ENCODE measurements around the gene ARL14. TPM values are rescaled to one million over a fixed set of nuclear protein-coding genes. Genes with fewer than 3 reads are reported as not detected.

ARL14 gene
- total and polyA plus RNA-seq, 11 donors = not detected

DNA sequence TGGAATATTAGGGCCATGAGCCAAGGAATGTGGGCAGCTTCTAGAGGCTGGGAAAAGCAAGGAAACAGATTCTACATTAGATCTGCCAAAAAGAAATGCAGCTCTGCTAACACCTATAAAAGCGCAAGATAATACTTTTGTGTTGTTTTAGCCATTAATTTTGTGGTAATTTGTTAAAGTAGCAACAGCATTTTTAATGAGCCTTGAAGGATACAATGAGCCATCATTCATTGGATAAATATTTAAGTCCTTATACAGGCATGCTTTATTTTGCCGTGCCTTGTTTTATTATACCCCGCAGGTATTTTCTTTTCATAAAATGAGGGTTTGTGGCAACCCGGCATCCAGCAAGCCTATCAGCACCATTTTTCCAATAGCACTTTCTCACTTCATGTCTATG, 15.0 kb downstream of the ARL14 start:
- no peak for ATAC-seq
- H3K4me3 ChIP-seq = no peak overlapping the region
- DNase-seq = no peak
- no peak for TF ChIP-seq POLR2A (IDR thresholded peaks at IDR 0.05)
- TF ChIP-seq, protein P1, sequence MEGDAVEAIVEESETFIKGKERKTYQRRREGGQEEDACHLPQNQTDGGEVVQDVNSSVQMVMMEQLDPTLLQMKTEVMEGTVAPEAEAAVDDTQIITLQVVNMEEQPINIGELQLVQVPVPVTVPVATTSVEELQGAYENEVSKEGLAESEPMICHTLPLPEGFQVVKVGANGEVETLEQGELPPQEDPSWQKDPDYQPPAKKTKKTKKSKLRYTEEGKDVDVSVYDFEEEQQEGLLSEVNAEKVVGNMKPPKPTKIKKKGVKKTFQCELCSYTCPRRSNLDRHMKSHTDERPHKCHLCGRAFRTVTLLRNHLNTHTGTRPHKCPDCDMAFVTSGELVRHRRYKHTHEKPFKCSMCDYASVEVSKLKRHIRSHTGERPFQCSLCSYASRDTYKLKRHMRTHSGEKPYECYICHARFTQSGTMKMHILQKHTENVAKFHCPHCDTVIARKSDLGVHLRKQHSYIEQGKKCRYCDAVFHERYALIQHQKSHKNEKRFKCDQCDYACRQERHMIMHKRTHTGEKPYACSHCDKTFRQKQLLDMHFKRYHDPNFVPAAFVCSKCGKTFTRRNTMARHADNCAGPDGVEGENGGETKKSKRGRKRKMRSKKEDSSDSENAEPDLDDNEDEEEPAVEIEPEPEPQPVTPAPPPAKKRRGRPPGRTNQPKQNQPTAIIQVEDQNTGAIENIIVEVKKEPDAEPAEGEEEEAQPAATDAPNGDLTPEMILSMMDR (IDR thresholded peaks at IDR 0.05) = no peak
- H3K9me3 ChIP-seq = no peaks in the 10 kb centered on the region
- 95 to 98% (median 95%) methylated on average over 4 of the region's 4 CpGs for WGBS, 4 donors
- H3K27me3 ChIP-seq = no peaks in the 10 kb centered on the region
- intact Hi-C loops (cut with DNase I) = loop anchor here in 2 of 10 donors (10.0 kb wide), 2 partner anchors 107 to 723 kb away; no protein-coding TSS in a partner anchor
- no peaks in the 10 kb centered on the region for H3K4me1 ChIP-seq
- no peaks in the 10 kb centered on the region for H3K36me3 ChIP-seq
- no peak overlapping the region for H3K27ac ChIP-seq

DNA sequence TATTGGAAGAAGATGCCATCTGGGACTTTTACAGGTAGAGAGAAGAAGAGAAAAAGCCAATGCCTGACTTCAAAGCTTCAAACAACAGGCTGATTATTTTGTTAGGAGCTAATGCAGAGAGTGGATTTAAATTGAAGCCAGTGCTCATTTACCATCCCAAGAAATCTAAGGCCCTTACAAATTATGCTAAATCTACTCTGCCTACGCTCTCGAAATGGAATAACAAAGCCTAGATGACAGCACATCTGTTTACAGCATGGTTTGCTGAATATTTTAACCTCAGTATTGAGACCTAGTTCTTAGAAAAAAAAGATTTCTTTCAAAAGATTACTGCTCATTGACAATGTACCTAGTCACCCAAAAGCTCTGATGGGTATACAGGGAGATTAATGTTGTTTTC, 16.2 kb downstream of the ARL14 start:
- no peaks in the 10 kb centered on the region for H3K27me3 ChIP-seq
- DNase-seq (no peak), ATAC-seq (no peak)
- H3K4me1 ChIP-seq = peaks cover 0 to 10% (median 3%) of the 10 kb centered on the region in 12 donors
- no peak for TF ChIP-seq POLR2A (IDR thresholded peaks at IDR 0.05)
- TF ChIP-seq, protein P1 (IDR thresholded peaks at IDR 0.05) = no peak
- WGBS, 4 donors = 46 to 97% (median 92%) methylated on average over 2 of the region's 2 CpGs
- H3K36me3 ChIP-seq = no peaks in the 10 kb centered on the region
- intact Hi-C loops (cut with DNase I) = loop anchor here in 2 of 10 donors (10.0 kb wide), 2 partner anchors 108 to 722 kb away; no protein-coding TSS in a partner anchor
- H3K9me3 ChIP-seq = no peaks in the 10 kb centered on the region
- H3K4me3 ChIP-seq = no peak overlapping the region
- no peak overlapping the region for H3K27ac ChIP-seq

DNA sequence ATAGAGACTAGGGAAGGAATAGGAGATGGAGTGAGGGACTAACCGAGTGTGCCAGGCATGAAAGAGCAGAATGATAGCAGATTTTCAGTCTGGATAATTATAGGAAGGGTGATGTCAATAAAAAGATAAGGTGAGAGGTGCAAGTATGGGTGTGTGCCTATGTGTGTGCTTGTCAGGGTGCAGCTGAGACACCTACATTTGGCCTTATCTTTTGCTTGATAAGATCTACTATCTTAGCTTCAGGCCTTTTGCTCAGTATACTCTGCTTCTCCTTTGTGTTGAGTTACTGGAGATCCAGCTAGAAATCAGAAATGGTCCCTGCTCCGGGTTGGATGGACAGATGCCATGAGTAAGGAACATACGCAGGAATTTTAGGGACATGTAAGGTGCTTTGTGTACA, 17.4 kb downstream of the ARL14 start:
- DNase-seq = no peak

DNA sequence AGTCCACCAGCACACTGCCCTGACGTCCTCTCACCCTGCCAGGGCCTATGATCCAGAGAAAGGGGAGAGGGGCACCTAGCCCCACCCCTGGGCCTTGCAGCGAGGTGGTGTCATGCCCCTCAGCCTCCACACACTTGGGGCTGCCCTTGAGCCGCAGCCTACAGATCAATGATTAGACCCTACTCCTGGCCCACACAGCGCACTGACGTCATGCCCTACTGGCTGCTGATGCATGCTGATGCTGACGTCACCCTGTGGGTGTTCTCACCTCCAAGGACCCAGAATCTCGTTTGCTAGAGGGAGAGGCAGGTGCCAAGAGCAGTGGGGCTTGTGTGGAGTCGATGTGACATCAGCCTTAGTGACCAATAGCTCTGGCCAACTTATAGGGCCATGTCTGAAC, 18.0 kb downstream of the ARL14 start:
- no peak for DNase-seq
- H3K4me1 ChIP-seq = peaks cover 0 to 17% (median 8%) of the 10 kb centered on the region in 12 donors
- no peak overlapping the region for H3K27ac ChIP-seq
- no peak overlapping the region for H3K4me3 ChIP-seq
- no peaks in the 10 kb centered on the region for H3K36me3 ChIP-seq
- H3K27me3 ChIP-seq = no peaks in the 10 kb centered on the region
- TF ChIP-seq POLR2A (IDR thresholded peaks at IDR 0.05) = no peak
- intact Hi-C loops (cut with DNase I) = loop anchor here in 2 of 10 donors (10.0 kb wide), 2 partner anchors 110 to 720 kb away; no protein-coding TSS in a partner anchor
- peak in 1 of 4 donors; percentile 38 for ATAC-seq
- 72 to 83% (median 79%) methylated on average over 5 to 8 of the region's 8 CpGs for WGBS, 4 donors
- no peaks in the 10 kb centered on the region for H3K9me3 ChIP-seq

More for the DNA sequence above, 17.4 kb downstream of the ARL14 start:
- Histone ChIP-seq H3K36me3 (no peaks in the 10 kb centered on the region), H3K27ac (no peak overlapping the region), H3K9me3 (no peaks in the 10 kb centered on the region), H3K4me3 (no peak overlapping the region), H3K4me1 (peaks cover 0 to 17% (median 8%) of the 10 kb centered on the region in 12 donors), H3K27me3 (no peaks in the 10 kb centered on the region)
- intact Hi-C loops (cut with DNase I) = loop anchor here in 2 of 10 donors (10.0 kb wide), 2 partner anchors 110 to 720 kb away; no protein-coding TSS in a partner anchor
- 81 to 91% (median 84%) methylated on average over 3 of the region's 3 CpGs for WGBS, 4 donors
- TF ChIP-seq, protein P1 (IDR thresholded peaks at IDR 0.05) = no peak
- TF ChIP-seq POLR2A (IDR thresholded peaks at IDR 0.05) = no peak
- ATAC-seq = no peak

DNA sequence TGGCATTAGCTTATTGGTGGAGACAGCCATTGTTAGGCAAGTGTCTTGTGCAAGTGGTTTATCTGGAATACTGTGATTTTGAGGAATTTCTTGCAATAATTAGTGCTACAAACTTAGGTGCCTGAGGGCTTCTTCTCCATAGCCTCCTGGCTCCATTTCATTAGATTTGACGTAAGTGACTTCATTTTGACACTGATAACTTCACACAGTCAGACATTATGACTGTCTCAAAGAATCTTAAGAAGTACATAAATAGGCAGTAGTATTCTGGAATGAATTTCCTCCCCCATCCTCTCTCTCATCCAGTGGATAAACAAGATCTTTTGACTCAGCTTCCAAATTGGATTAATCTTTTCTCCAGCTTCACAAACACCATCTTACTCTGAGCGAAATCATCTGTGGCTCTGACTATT, 19.0 kb downstream of the ARL14 start:
- intact Hi-C loops (cut with DNase I) = loop anchor here in 2 of 10 donors (10.0 kb wide), 2 partner anchors 111 to 719 kb away; no protein-coding TSS in a partner anchor
- Histone ChIP-seq H3K36me3 (no peaks in the 10 kb centered on the region), H3K4me3 (no peak overlapping the region), H3K9me3 (no peaks in the 10 kb centered on the region), H3K27me3 (no peaks in the 10 kb centered on the region), H3K27ac (no peak overlapping the region), H3K4me1 (peaks cover 0 to 17% (median 8%) of the 10 kb centered on the region in 12 donors)
- DNase-seq (no peak), ATAC-seq (no peak)
- 63 to 70% (median 67%) methylated on average over 2 of the region's 2 CpGs for WGBS, 4 donors
- TF ChIP-seq, protein P1 (IDR thresholded peaks at IDR 0.05) = no peak
- TF ChIP-seq POLR2A (IDR thresholded peaks at IDR 0.05) = no peak
